Measurements from ENCODE around the gene ZNF606.

The ZNF606 gene

GRCh38 chr19:58002384-58003173 lies at the start of gene ZNF606:
ZNF606 (minus strand) TSS chr19:58002820; CDS start chr19:58001319, 1,501 bp downstream.
- peak; percentile 31 to 56 for DNase-seq

DNA sequence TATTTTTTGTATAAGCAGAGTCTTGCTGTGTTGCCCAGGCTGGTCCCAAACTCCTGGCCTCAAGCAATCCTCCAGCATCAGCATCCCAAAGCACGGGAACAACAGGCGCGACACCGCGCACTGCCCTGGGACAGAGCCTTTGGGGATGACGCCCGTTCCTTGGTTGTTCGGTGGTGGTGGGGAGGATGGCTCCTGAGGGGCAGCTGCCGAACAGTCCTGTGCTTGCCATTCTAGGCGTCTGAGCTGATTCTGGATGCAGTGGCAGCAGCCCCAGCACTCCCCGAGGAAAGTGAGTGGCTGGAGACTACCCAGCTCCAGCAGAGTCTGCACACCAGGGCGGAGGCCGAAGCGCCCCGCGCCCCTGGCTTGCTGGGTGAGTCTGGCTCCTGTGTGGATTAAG lies 49.6 kb upstream of the ZNF606 start:
- no peak for DNase-seq

- DNase-seq, result no peak
Measured at GRCh38 chr19:58047672-58048071, 45.1 kb upstream of the ZNF606 start.

GRCh38 chr19:58046856-58047255 lies 44.2 kb upstream of the ZNF606 start:
- DNase-seq, result no peak

GRCh38 chr19:58045411-58046050 lies 42.9 kb upstream of the ZNF606 start:
- no peak for DNase-seq

DNA sequence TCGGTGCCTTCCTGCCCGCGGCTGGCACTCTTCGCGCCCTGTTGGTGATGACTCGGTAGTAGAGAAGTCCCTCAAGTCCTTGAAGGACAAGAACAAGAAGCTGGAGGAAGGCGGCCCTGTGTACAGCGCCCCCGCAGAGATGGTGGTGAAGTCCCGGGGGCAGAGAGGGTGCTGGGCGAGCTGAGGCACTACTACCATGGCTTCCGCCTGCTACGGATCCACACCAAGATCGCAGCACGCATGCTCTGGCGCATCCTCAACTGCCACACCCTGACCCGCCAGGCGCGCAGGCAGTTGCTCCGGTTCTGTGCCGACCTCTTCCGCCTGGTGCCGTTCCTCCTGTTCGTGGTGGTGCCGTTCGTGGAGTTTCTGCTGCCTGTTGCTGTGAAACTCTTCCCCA lies 42.3 kb upstream of the ZNF606 start:
- DNase-seq, result no peak

GRCh38 chr19:58044391-58044790 lies 41.8 kb upstream of the ZNF606 start:
- no peak for DNase-seq

GRCh38 chr19:58042495-58043340 lies 40.1 kb upstream of the ZNF606 start:
- DNase-seq, result no peak

DNA sequence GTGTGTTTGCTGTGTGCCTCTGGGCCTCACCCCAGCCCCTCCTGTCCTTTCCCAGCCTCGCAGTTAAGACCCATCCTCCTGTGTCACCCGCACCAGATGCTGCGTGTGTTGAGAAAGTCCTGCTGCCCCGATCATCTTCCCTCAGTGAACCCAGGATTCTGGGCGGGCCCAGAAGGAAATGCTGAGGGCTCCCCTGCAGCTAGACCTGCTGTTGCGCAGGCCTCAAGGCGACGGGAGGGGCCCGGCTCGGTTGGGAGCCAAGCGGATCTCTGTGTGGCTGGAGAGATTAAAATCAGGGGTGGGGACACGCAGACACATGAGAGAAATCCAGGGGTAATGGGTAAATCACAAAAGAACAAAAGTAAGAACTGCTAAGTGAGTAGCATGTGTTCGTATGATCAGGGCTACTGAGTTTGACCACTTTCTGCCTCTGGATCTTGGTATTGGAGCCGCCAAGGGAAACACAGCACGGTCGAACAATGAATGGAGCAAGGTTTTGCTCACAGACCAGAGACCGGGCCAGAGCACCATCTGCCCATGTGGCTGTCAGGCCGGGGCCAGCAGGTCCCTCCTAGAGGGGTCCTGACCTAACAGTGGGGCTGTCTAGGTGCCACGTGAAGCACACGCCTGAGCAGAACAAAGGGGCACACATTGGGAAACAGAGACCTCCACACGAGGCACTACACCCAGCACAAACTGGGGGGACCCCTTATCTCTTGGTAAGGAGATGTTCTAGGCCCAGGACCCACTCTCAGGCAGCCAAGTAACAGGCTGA lies 38.3 kb upstream of the ZNF606 start:
- no peak for DNase-seq

DNA sequence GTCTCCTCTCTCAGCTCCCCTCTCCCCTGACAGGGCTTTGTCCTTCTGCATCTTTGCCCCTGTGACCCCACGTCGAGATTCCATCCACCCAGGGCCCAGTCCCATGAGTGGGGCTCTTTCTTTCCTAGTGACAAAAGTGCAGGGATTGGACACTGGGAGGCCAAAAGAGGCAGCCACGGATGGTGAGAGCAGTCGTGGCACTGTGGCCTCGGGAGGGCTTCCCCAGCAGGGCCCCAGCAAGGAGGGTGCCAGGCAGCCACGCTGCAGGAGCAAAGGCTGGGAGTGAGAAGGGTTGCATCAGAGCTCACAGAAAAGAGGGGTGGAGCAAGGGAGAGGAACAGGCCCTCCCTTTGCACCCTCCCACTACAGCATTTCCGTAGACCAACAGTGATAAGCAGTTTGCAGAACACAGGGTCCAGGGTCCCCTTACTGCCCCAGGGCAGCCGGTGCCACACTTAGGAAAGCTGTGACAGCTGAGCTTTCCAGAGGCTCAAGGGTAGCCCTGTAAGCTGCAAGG lies 36.1 kb upstream of the ZNF606 start:
- no peak for DNase-seq

DNA sequence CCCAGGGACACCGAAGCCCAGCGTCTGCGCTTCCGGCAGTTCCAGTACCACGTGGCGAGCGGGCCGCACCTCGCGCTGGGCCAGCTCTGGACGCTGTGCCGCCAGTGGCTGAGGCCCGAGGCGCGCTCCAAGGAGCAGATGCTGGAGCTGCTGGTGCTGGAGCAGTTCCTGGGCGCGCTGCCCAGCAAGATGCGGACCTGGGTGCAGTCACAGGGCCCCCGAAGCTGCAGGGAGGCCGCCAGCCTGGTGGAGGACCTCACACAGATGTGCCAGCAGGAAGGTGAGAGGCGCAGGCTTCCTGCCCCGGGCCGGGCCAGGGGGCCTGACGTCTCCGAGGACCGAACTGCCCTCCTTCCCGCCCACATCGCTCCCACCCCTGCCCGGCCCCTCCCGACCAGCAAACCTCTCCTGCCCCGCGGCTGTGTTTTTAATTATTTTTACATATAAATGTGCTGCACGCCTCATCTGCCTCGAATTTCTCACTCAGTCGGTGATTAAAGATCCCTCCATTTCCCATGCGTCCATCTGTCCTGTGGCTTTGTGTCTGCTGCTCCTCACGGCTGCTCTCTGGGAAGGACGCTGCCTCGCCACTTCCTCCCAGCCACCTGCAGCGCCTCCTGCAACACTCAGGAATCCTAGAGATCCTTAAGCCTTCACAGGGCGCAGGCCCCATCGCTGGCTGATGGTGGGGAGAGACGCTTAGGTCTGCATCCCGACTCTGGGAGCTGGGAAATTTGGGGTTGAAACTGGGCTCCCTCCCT lies 35.5 kb upstream of the ZNF606 start:
- DNase-seq, result no peak

DNA sequence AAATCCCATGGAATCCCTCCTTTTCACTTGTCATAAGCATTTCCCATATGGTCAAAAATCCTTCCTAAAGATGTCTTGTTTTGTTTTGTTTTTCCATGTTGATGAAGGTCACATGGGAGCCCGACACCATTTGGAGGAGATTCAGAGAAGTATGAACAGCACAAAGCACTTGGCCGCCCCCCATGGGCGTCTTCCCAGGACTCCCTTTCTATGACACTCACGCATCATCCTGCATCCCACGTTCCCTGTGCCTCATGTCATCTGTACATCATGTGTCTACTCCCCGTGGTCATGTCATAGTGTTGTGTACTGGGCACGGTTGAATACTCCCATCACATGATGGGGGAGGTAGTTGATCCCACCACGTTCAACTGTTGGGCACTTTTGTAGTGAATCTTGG lies 33.2 kb upstream of the ZNF606 start:
- no peak for DNase-seq

DNA sequence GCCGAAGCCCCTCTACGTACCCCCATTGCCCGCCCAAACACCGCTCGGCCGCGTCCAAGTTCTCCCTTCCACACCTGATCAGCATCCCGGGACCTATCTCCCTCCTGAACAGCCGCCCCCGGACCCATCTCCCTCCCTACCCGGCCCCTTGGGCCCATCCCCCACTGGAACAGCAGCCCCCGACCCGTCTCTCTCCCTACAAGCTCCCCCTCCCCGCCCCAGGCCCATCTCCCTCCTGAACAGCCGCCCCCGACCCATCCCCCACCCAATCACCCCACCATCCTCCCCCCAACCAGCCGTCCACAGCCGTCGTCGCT lies 31.8 kb upstream of the ZNF606 start:
- no peak for DNase-seq

DNA sequence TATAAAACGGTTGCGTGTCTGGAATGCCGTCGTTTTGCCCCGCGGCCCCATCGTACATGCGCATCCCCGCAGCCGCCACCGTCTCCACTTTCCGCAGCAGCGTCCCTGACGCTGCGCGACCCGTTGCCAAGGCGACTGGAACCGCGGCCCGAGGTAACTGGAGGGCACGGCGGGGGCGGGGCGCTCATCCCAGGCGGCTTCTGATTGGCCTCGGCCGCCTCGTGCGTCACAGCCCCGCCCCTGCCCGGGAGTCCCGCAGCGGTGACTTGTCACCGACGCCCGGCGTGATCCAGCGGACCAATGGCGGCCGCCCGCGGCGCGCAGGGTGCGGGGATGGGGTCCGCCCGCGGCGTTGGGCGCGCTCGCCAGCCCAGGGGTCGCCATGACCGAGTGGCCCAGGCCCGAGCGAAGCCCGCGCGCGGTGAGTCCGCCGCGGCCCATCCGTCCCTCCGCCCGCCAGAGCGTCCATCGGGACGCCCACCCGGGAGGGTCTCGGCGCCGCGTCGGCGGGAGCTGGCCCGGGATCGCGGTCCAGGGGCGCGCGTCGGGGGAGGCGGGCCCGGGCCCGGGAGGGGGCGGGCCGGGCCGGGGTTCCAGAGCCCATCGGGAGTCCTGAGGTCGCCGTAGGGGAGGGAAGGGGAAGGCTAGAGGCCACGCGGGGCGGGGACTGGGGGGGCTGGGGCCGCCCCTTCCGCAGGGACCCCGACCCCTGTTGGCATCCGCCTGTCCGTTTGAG lies 31.3 kb upstream of the ZNF606 start, which contains the start of gene ZSCAN1:
Gene ZSCAN1 (plus strand): TSS at position 285 of the 736 bp plus-strand sequence. CDS start 3,812 bp downstream, outside the sequence.
- peak in 1 of 2 experiments; percentile 13 for DNase-seq

GRCh38 chr19:58024661-58025060 lies 22.0 kb upstream of the ZNF606 start:
- DNase-seq, result no peak

- DNase-seq, result no peak
Measured at GRCh38 chr19:58022283-58022660, 19.7 kb upstream of the ZNF606 start.

- DNase-seq, result no peak
Measured at GRCh38 chr19:58021541-58022282, 19.1 kb upstream of the ZNF606 start.

GRCh38 chr19:58020129-58020528 lies 17.5 kb upstream of the ZNF606 start:
- DNase-seq, result no peak

DNA sequence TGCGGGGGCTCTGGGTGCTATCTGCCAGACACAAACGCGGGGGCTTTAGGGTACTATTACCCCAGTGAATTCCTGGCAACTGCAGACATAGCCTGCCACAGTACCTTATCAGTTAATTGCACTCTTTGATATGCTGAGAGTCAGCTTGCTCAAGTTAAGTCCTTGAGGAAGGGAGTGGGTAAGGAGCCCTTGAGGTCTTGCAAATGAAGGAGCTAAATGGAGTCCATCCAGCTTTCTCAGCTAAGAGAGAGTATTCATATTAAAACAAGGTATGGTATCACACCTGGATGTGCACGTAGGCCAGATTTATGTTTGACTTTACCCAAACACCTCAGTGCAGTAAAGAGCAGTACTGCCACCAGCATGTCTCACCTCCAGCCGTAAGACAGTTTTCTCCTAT lies 11.5 kb upstream of the ZNF606 start:
- DNase-seq, result no peak

GRCh38 chr19:58010507-58010906 lies 7.9 kb upstream of the ZNF606 start:
- DNase-seq, result no peak

Measured in SW 1271 (cell line).